Activated T-cell treated with anti-CD3 and anti-CD28 coated beads, Interleukin-2, amount 50 U/mL, for 48 hours (primary cell): ENCODE measurements around the gene MAP2K1.

Experiments
- DNase-seq, 2 experiments: peaks; one replicate each; pipeline ENCODE4 v3.0.0-alpha.2; 2020

The MAP2K1 gene

DNA sequence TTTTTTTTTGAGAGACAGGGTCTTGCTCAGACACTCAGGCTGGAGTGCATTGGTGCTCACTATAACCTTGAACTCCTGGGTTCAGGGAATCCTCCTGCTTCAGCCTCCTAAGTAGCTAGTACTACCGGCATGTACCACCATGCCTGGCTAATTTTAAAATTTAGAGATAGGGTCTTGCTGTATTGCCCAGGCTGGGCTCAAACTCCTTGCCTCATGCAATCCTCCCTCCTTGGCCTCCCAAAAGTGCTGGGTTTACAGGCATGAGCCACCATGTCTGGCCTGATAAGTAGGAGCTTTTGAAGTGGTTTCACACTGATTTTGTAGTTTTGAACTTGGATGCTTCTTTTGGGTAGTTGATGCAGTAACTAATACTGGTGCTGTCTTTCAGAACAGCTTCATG is 7.8 kb downstream of the MAP2K1 start:
- no peak for DNase-seq

DNA sequence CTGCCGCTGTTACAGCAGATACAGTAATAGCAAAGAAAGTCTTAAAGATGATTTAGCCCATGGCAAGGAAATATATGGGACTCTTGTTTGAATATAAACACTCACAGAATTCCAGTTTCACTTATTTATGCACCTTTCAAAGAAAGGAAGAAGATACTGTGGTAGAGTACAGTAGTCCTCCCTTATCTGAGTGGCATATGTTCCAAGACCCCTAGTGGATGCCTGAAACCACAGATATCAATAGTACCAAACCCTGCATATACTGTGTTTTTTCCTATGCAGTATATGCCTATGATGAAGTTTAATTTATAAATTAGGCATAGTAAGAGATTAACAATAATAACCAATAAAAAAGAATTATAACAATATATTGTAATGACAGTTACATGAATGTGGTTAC is 8.2 kb downstream of the MAP2K1 start:
- no peak for DNase-seq

DNA sequence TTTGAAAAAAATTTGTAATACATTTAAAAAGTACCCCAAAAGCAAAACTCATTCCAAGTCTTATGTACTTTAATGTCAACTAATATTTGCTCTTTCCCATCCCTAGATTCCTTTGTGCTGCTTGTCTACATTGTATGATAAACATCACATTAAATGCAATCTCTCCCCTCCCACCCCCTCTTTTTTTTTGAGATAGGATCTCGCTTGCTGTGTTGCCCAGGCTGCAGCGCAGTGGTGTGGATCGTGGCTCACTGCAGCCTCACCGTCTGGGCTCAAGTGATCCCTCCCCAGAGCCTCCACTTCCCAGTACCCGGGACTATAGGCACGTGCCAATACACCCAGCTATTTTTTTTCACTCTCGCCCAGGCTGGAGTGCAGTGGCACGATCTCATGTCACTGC is 12.6 kb downstream of the MAP2K1 start:
- no peak for DNase-seq

DNA sequence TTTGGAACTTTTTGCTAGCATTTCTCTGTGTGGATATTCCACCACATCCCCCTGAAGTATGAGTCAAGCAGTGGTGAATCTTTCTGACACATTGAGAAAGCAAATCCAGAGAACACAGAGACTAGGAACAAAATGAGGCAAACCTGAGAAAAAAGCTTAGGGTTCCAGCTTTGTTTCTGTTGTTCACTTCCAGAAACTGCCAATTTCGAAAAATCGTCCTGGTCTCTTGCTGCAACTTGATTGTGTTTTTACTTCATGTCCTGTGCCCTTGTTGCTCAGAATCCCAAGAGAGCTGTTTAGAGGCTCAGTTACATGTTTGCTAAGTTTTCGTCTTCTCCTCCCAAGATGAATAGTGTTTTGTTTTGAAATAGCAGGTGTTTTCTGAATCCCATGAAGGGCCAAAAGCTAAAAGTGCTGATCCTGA is 13.7 kb downstream of the MAP2K1 start:
- DNase-seq: no peak

DNA sequence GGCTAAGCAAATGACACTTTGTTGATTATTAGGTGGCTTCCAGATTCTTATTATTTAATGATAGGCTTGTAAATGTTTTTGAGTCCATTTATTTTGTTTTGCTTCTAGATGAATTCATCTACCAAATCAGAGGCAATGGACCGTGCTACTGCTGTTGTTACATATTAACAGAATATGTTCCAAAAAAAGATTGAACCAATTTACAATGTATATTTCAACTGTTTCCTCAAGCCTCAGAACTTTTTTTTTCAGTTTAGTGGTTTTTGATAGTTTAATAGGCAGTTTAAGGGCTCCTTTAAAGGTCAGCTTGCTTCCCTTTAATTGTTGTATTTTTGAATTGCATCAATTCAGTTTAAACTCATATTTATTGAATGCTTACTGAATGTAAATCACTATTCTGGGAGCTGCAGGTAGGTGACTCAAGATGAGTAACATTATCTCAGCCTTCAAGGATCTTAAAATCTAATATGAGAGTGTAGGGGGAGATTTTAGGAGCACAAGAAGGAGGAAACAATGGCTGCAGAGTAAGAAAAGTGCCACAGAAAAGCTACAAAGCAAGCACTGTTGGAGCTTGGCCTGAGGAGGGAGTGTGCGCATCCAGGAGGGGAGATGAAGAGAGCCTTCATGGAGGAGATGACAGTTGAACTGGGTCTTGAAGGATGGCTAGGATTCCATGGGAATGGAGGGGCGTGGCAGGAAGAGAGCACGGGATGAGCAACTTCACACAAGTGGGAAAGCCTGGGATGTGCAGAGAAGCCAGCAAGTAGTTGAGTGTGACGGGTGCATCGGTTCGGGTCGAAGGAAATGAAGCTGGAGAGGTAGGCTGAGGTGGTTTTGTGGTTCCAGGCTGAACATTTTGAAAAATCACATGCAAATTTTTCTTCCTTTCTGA is 14.7 kb downstream of the MAP2K1 start:
- DNase-seq: peak in 1 of 2 experiments; percentile 35

DNA sequence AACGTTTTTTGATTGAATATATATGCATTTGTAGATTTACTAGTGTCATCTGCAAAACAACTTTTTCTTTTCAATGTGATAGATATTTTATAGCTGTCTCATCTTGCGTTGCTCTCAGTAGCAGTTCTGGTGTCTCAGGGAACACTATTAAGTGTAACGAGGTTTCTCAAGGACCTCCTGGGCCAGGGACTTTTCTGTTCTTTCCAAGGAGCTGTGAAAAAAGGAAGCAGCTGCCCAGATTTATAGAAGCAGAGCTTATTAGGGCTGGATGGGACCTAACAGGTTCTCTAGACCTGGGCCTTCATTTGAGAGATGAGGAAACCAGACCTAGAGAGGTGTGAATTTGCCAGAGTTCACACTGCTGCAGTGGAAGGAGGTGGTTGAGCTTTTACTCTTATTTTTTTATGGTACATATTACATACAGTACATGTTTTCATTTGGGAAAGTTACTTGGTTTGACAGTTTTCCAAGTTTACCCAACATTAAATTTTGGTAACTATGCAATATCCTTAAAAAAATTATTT is 16.1 kb downstream of the MAP2K1 start:
- DNase-seq: no peak

DNA sequence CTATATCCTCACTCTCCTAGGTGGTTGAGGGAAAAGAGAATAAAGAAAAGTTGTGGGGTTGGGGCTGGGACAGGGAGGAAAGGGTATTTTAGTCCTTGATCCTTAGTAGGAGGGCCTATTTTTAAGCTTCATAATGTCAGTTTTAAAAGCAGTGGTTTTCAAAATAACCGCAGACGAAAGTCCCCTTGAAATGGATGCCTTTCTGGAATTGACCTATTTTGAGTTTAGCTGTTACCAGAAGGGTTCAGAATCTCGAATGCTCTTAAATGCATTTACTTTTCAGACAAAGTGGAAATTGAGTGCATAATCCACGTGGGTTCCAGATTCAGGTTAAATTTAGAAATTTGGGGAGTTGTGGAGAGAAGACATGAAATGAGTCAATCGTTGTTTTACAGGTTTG is 16.6 kb downstream of the MAP2K1 start:
- DNase-seq: no peak

DNA sequence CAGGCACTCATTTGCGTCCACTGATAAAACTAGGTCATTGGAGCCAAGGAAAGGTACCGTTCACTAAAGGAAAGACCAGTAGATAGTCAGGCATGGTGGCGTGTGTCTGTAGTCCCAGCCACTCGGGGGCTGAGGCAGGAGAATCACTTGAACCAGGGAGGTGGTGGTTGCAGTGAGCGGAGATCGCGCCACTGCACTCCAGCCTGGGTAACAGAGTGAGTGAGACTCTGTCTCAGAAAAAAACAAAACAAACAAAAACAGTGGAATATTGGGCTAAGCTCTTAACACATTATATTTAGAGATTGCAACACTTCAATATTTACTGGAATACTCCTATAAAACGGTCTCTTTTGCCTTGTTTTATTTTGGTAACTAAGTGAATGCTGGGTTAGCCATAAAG is 17.4 kb downstream of the MAP2K1 start:
- no peak for DNase-seq

DNA sequence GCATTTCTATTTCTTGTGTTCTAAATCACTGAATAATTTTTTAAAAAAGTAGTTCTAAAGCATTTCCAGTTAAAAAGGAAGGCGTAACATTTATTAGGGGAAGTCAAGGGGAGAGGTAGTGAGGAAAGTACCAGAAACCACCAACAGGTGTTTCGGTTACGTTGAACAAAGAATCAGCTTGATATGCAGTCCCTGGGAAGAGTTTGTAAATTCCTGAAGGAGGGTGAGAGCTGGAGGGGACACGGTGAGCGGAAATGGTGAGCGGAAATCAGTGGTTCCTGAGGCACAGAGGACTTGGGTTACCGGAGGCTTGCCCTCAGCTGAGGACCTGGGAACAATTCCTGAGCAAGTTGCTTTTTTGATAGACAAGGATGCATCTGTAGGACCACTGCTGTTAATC is 17.8 kb downstream of the MAP2K1 start:
- DNase-seq: no peak

DNA sequence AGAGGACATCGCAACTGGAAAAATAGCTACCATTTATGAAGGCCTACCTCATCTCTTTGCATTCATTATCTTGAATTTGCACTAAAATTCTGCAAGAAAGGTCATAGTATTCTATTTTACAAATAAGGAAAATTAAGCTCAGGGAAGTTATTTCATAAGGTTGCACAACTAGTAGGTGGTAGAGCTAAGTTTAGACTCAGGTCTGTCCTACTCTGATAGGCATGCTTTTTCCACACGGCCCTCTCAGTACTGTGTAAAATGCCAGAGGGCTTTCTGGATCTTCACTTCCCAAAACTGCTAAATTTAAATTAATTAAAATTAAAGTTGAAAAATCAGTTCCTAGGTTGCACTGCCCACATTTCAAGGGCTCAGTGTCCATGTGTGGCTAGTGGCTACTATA is 18.3 kb downstream of the MAP2K1 start:
- DNase-seq: no peak

DNA sequence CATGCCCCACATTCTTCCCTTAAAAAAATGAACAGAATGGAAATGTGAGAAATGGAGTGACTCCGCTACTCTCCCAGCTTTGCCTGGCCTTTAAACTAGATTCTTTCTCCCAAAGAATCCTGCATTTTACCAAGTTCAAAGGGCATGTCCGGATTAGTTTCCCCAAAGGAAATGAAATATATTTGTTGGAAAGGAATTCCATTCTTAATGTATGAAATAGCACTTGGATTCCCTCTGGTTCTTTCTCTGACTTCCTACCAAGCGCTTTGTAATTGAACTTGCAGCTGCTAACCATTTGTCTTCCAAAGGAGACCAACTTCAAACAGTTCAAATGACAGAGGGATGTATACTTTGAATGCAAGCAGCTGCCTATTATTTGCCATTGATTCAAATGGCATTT is 18.9 kb downstream of the MAP2K1 start:
- DNase-seq: no peak

DNA sequence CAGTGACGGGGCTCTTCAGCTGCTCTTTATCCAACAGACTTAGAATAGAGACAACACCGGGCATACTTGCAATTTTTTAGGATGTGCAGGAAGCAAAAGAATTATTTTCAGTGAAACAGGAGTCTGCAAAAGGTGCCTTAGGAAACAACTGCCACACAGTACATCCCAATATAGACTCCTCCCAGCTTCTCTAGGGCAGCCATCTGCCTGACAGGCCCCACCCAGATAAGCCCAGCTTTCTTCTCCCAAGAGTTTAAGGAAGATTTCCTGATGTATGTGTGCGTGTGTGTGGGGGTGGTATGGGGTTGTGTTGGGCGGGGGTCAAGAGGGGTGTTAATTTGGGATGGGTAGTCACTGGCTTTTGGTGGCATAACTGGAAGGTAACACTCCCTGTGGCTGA is 21.5 kb downstream of the MAP2K1 start:
- DNase-seq: no peak

DNA sequence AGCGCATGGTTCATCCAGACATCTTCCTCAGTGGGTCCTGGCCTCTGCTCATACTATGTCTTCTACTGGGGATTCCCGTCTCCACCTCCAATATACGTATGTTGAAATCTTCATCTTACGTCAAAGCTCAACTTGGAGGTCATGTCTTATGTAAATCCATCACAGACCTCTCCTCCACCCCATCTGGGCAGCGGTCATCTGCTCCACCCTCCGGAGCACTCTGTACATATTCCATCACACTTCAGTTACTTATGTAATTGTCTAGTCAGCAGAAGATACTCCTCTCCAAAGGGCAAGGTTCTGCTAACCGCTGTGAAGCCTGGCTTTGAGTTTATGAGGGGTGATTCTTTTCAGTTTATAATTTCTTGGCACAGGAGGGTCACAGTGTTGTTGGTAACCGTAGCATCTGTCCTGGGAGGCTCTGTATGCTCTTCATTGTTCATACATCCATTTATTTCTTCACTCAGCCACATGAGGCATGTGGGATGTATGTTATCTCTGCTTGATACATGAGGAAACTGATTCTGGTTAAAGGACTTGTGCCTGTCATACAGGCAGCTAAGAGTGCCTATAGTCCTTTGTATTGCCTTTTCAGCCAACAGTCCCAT is 22.1 kb downstream of the MAP2K1 start:
- no peak for DNase-seq

DNA sequence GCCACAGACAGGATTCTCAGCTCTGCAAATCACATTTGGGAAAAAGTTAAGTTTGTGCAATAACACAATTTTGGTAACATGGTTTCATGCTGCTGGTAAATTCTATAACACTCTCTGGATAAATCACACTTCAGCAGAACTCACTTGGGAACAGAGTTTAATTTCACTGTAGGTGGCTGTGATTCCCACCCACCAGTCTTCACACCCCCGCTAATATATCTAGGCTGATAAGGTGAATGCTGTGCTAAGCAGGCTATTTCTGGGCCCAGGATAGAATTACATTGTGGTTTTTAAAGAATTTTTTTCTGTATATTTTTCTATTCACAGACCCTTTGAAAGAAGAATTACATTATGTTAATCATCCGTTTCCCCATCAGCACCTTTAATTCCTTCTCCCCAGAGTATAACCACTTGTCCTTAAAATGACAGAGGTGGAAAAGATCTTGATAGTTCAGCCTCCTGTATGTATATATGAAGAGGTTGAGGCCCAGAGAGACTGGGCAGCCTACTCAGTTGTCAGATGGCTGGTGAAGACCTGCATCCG is 22.9 kb downstream of the MAP2K1 start:
- no peak for DNase-seq

DNA sequence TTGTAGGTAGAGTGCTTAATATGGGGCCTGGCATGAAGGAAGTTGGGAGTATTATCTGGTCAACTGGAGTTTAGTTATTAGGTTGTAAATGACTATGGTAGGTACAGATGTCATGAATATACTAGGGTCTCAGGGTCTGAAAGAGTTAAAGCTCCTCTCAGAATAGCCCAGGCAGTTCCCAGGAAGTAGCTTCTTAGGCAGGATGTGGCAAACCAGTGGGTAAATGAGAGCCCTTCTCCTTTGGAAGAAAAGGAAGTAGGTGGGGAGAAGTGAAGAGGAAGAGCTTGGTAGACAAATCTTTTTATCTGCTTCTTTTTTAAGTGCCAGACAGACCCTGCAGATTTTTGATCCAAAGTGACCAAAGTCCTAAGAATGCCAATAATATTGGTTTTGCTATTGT is 24.5 kb downstream of the MAP2K1 start:
- DNase-seq: no peak

DNA sequence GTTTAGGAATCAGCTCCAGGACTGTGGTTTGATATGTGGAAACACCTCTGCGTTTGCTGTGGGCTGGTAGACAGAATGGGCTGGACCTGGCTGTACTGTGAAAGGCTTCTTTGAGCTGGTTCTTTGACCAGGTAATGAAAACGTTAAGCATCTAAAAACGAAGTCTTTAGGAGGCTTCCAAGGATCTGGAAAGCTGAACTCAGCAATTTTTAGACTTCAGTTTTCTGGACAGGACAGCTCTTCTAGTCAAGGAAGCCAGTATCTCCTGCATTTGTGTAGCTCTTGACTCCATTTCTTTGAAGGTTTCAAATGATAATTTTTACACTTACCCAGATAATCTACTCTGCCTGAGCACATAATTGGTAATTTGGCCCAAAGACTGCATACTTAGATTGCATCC is 25.5 kb downstream of the MAP2K1 start:
- DNase-seq: no peak

DNA sequence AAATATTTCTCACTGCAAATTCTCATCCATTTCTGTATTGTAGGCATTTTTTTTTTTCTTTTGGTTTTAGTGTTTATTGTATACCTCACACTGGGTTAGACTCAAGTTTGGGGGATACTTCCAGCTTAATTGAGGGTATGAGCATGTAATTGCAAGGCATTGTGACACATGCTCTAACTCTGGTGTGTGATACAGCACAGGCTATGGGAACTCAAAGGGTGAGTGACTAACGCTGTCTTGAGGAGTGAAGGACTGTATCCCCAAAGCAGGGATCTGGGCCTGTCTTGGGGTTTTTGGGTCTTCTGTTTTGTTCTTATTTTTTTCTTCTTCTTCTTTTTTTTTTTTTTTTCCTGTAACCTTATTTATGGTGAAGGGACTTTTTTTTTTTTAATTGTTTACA is 26.9 kb downstream of the MAP2K1 start:
- DNase-seq: no peak

DNA sequence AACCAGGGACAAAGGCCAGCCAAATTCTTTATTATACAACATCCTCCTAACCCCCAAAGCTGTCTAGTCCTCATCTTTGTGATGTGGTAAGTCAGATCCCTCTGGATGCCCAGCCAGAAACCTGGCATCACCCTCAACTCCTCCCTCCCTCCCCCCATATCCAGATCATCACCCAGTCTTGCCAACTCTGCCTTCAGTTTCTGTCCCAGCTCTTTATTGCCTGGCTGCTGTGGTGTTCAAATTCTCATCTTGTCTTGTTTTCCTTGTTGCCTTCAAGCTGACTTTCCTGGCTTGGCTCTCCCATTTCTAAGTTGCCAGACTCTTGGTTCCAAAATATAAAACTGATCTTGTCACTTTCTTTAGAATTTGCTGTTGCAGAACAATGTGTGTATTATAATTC is 28.6 kb downstream of the MAP2K1 start:
- DNase-seq: no peak

DNA sequence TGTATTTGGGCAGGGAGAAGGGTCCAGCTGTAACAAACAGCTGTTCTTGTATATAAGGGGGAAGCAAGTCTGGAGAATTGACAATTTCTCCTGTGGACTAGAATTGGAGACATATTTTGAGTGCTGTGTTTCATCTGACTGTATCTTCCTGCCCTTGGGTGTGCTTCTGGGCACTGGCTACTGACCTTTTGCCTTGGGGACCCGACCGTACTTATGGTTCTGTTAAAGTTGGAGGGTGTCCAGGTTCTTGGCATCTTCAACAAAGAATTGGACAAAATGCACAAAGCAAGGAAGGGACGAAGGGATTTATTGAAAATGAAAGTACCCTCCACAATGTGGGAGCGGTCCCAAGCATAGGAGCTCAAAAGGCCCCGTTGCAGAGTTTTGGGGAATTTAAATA is 31.0 kb downstream of the MAP2K1 start:
- DNase-seq: no peak

DNA sequence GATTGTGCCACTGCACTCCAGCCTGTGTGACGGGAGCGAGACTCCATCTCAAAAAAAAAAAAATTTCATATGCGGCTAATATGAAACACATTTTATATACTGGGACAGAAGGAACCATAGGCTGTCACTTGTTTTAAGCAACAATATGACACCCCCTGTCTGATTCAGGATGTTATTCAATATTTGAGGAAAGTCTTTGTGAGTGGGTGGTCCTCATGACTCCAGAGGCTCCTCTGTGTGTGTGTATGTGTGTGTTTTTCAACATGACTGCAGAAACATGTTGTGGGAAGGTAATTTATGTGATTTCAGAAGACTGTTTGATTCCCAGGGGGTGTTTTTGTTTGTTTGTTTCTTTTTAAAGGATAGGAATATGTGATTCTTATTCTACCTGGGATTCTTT is 32.8 kb downstream of the MAP2K1 start:
- no peak for DNase-seq

DNA sequence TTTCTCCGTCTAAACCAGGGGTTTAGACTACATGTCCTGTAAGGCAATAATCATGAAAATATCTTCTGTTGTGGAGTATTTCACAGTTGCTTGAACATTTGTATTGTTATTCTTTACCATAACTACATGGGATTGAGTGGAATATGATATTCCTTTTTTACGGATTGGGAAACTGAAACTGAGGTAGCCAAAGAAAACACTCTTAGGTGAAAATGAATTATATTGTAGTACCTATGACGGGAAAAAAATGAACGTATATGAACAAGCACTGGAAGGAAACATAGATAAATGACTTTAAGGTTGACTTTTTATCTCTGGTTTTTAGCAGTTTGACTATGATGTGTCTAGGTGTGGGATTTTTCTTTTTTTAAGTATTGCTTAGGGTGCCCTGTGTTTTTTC is 35.6 kb downstream of the MAP2K1 start:
- no peak for DNase-seq

DNA sequence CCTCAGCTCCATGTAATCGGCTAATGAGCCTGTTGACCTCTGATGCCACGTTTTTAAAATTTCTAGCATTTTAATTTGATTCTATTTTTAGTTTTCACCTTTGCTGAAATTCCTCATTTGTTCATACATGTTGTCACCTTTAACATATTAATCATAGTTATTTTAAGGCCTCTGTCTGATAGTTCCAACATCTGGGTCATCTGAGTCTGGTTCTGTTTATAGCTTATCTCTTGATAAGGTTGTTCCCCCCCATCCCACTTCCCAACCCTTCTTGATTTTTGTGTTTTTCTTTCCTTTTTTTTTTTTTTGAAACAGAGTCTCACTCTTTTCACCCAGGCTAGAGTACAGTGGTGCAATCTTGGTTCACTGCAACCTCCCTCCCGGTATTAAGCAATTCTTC is 36.4 kb downstream of the MAP2K1 start:
- no peak for DNase-seq

DNA sequence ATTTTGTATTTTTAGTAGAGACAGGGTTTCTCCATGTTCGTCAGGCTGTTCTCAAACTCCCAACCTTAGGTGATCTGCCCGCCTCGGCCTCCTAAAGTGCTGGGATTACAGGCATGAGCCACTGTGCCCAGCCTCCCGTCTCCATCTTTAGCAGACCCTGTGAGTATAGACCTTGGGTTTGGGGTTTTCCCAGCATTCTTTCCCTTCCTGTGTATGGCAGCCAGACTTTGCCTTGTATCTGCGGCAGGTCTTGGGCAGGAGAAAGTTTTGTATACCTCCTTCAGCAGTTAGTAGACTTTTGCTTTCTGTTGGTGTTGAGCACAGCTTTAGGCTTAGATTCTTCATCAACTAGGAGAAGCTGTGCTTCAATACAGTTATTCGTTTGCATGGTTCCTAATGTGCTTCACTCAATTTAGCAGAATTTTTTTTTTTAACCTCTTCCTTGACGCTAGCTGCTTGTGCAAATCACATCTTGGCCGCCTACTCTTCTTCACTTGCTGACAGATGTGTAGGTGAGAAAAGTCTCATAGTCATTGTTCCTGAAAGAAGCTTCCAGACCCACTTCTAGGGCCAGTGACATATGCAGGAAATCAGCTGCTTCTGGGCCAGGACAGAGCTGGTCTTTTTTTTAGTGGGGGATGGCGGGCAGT is 38.4 kb downstream of the MAP2K1 start:
- no peak for DNase-seq

DNA sequence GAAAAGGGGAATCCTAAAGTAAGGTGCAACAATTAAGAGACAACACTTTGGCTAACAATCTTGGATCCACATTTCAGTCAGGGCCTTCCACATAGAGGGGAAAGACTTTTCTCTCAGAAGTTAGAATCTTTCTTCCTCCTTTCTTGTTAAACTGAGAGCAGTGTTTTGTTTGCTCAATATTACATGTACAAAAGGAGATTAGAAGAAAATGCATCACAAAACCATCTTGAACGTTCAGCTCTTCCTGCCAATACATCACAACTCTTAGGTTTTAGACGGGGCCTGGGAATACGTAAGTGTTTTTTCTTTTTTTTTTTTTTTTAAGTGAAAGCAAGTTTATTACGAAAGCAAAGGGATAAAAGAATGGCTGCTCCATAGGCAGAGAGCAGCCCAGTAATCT is 39.1 kb downstream of the MAP2K1 start:
- no peak for DNase-seq
